Measurements from ENCODE around the gene MYL3. TPM values are rescaled to one million over a fixed set of nuclear protein-coding genes. Genes with fewer than 3 reads are reported as not detected.

Gene MYL3
- polyA plus RNA-seq, 1 donor from 2014 or later = 2.1 TPM

DNA sequence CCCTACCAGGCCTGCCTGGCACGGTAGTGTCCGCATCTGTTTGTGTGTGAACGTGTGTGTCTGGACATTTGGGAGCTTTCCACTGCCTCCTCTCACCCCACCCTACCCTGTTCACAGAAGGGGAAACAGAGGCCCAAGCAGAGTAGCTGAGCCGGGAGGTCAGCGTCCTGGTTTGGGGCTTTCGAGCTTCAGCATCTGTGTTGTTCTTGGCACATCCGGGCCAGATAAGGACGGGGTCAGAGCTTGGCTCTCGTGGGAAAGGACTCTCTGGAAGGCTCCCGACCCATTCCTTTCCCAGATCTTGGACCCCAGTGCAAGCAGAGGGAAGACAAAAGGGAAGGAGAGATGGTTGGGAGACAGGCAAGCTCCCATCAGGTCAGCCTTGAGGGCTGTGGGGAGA is 8.0 kb upstream of the MYL3 start:
- Histone ChIP-seq H2AFZ (ENCODE audit: low read depth, low read length) (no peak overlapping the region), H3K79me2 (replicated peaks; ENCODE audit: insufficient read depth, low read length) (no peaks in the 10 kb centered on the region), H3K27me3 (ENCODE audit: insufficient read depth, low read depth, low read length) (no peaks in the 10 kb centered on the region), H3K4me2 (ENCODE audit: low read length) (no peak overlapping the region), H4K20me1 (ENCODE audit: insufficient read depth) (no peaks in the 10 kb centered on the region), H3F3A (ENCODE audit: insufficient read depth, low read length, poor library complexity, severe bottlenecking) (no peaks in the 10 kb centered on the region), H3K4me3 (ENCODE audit: low read length) (no peak overlapping the region), H3K27ac (ENCODE audit: low read length) (no peak overlapping the region), H3K9me3 (ENCODE audit: low read length) (no peaks in the 10 kb centered on the region), H3K9me2 (ENCODE audit: insufficient read depth, low read length) (no peaks in the 10 kb centered on the region), H3K36me3 (ENCODE audit: insufficient read depth, low read length) (no peaks in the 10 kb centered on the region), H3K9ac (ENCODE audit: low read length) (no peak overlapping the region)
- no peak for TF ChIP-seq POLR2AphosphoS5 (IDR thresholded peaks at IDR 0.05)
- no peak for TF ChIP-seq TAF1 (IDR thresholded peaks at IDR 0.05; ENCODE audit: low read depth)
- no peak for TF ChIP-seq SMC3 (conservative IDR thresholded peaks at IDR 0.05; ENCODE audit: poor library complexity)
- no peak for TF ChIP-seq EP300 (conservative IDR thresholded peaks at IDR 0.05; ENCODE audit: poor library complexity, severe bottlenecking)
- TF ChIP-seq RAD21 (conservative IDR thresholded peaks at IDR 0.05) = no peak
- TF ChIP-seq EZH2 (IDR thresholded peaks at IDR 0.05; ENCODE audit: borderline replicate concordance, insufficient read depth, low read length, poor library complexity, severe bottlenecking) = no peak
- no peak for TF ChIP-seq MXI1 (conservative IDR thresholded peaks at IDR 0.05; ENCODE audit: poor library complexity, severe bottlenecking)
- TF ChIP-seq, protein P1, sequence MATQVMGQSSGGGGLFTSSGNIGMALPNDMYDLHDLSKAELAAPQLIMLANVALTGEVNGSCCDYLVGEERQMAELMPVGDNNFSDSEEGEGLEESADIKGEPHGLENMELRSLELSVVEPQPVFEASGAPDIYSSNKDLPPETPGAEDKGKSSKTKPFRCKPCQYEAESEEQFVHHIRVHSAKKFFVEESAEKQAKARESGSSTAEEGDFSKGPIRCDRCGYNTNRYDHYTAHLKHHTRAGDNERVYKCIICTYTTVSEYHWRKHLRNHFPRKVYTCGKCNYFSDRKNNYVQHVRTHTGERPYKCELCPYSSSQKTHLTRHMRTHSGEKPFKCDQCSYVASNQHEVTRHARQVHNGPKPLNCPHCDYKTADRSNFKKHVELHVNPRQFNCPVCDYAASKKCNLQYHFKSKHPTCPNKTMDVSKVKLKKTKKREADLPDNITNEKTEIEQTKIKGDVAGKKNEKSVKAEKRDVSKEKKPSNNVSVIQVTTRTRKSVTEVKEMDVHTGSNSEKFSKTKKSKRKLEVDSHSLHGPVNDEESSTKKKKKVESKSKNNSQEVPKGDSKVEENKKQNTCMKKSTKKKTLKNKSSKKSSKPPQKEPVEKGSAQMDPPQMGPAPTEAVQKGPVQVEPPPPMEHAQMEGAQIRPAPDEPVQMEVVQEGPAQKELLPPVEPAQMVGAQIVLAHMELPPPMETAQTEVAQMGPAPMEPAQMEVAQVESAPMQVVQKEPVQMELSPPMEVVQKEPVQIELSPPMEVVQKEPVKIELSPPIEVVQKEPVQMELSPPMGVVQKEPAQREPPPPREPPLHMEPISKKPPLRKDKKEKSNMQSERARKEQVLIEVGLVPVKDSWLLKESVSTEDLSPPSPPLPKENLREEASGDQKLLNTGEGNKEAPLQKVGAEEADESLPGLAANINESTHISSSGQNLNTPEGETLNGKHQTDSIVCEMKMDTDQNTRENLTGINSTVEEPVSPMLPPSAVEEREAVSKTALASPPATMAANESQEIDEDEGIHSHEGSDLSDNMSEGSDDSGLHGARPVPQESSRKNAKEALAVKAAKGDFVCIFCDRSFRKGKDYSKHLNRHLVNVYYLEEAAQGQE (IDR thresholded peaks at IDR 0.05; ENCODE audit: borderline replicate concordance) = no peak
- TF ChIP-seq, protein P2, sequence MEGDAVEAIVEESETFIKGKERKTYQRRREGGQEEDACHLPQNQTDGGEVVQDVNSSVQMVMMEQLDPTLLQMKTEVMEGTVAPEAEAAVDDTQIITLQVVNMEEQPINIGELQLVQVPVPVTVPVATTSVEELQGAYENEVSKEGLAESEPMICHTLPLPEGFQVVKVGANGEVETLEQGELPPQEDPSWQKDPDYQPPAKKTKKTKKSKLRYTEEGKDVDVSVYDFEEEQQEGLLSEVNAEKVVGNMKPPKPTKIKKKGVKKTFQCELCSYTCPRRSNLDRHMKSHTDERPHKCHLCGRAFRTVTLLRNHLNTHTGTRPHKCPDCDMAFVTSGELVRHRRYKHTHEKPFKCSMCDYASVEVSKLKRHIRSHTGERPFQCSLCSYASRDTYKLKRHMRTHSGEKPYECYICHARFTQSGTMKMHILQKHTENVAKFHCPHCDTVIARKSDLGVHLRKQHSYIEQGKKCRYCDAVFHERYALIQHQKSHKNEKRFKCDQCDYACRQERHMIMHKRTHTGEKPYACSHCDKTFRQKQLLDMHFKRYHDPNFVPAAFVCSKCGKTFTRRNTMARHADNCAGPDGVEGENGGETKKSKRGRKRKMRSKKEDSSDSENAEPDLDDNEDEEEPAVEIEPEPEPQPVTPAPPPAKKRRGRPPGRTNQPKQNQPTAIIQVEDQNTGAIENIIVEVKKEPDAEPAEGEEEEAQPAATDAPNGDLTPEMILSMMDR (IDR thresholded peaks at IDR 0.05; ENCODE audit: poor library complexity, severe bottlenecking) = no peak

GRCh38 chr3:46870651-46871050 is 7.4 kb upstream of the MYL3 start:
- Histone ChIP-seq H2AFZ (ENCODE audit: low read depth, low read length) (no peak overlapping the region), H3F3A (ENCODE audit: insufficient read depth, low read length, poor library complexity, severe bottlenecking) (no peaks in the 10 kb centered on the region), H4K20me1 (ENCODE audit: insufficient read depth) (no peaks in the 10 kb centered on the region), H3K27me3 (ENCODE audit: insufficient read depth, low read depth, low read length) (no peaks in the 10 kb centered on the region), H3K27ac (ENCODE audit: low read length) (no peak overlapping the region), H3K79me2 (replicated peaks; ENCODE audit: insufficient read depth, low read length) (no peaks in the 10 kb centered on the region), H3K9me2 (ENCODE audit: insufficient read depth, low read length) (no peaks in the 10 kb centered on the region), H3K36me3 (ENCODE audit: insufficient read depth, low read length) (no peaks in the 10 kb centered on the region), H3K4me3 (ENCODE audit: low read length) (no peak overlapping the region), H3K9me3 (ENCODE audit: low read length) (no peaks in the 10 kb centered on the region), H3K4me2 (ENCODE audit: low read length) (no peak overlapping the region), H3K9ac (ENCODE audit: low read length) (no peak overlapping the region)
- no peak for TF ChIP-seq POLR2AphosphoS5 (IDR thresholded peaks at IDR 0.05)
- TF ChIP-seq MXI1 (conservative IDR thresholded peaks at IDR 0.05; ENCODE audit: poor library complexity, severe bottlenecking) = no peak
- TF ChIP-seq, protein P1 (IDR thresholded peaks at IDR 0.05; ENCODE audit: borderline replicate concordance) = no peak
- no peak for TF ChIP-seq EZH2 (IDR thresholded peaks at IDR 0.05; ENCODE audit: borderline replicate concordance, insufficient read depth, low read length, poor library complexity, severe bottlenecking)
- TF ChIP-seq RAD21 (conservative IDR thresholded peaks at IDR 0.05) = no peak
- TF ChIP-seq SMC3 (conservative IDR thresholded peaks at IDR 0.05; ENCODE audit: poor library complexity) = no peak
- no peak for TF ChIP-seq EP300 (conservative IDR thresholded peaks at IDR 0.05; ENCODE audit: poor library complexity, severe bottlenecking)
- TF ChIP-seq, protein P2 (IDR thresholded peaks at IDR 0.05; ENCODE audit: poor library complexity, severe bottlenecking) = no peak
- no peak for TF ChIP-seq TAF1 (IDR thresholded peaks at IDR 0.05; ENCODE audit: low read depth)

Measured in neural cell (in vitro differentiated cells).